Calu3 (cell line): ENCODE measurements around the gene KLF2. TPM values are rescaled to one million over a fixed set of nuclear protein-coding genes. Genes with fewer than 3 reads are reported as not detected.

ENCODE experiments used
- BruUV-seq: library from RNA; stranded (reverse); fragments of 400-500 nt; replicated peaks from 2 replicates; lab custom pipeline; 2021; lab: Mats Ljungman, UMichigan
- CTCF ChIA-PET: fragments of 300-600 bp; sonication (Branson Sonifier 250); formaldehyde crosslinking; loops from one replicate; lab custom pipeline; 2022; ENCODE audit warnings: antibody characterized with exemption; lab: Charles Lee
- DNase-seq: peaks from one replicate; pipeline ENCODE4 v3.0.0; 2022
- H3K27ac Mint-ChIP-seq: one replicate; pipeline ENCODE4 v1.8.0; 2022; ENCODE audit warnings: mixed read lengths; ENCODE audit not compliant: unreplicated experiment
- H3K27me3 Mint-ChIP-seq: one replicate; pipeline ENCODE4 v1.8.0; 2022; ENCODE audit warnings: mixed read lengths; ENCODE audit not compliant: unreplicated experiment
- H3K36me3 Mint-ChIP-seq: one replicate; pipeline ENCODE4 v1.8.0; 2022; ENCODE audit warnings: mild to moderate bottlenecking, moderate library complexity, mixed read lengths; ENCODE audit not compliant: insufficient read depth, unreplicated experiment
- H3K4me1 Mint-ChIP-seq: one replicate; pipeline ENCODE4 v1.8.0; 2022; ENCODE audit warnings: mild to moderate bottlenecking, low read depth, mixed read lengths; ENCODE audit not compliant: unreplicated experiment
- H3K4me3 Mint-ChIP-seq: one replicate; pipeline ENCODE4 v1.8.0; 2022; ENCODE audit warnings: mild to moderate bottlenecking, low read depth, moderate library complexity, mixed read lengths; ENCODE audit not compliant: unreplicated experiment
- H3K9me3 Mint-ChIP-seq: one replicate; pipeline ENCODE4 v1.8.0; 2022; ENCODE audit warnings: low read depth, mixed read lengths; ENCODE audit not compliant: unreplicated experiment
- intact Hi-C: fragments of 100-400 bp; cut with micrococcal nuclease; formaldehyde crosslinking; loops from one replicate; pipeline ENCODE4 v1.10.0; 2022; ENCODE audit not compliant: unreplicated experiment
- total RNA-seq: library from RNA; stranded (reverse); gene quantifications from 2 replicates; pipeline ENCODE4 v1.2.3, GENCODE V29; 2022
- TF ChIP-seq, protein P1 (sequence below): fragments of 200-600 bp; IDR thresholded peaks from one replicate; pipeline ENCODE4 v1.8.0; 2022; ENCODE audit warnings: antibody characterized with exemption; ENCODE audit not compliant: unreplicated experiment

KLF2 gene
- total RNA-seq, 1 experiment from 2014 or later: 2.5 TPM

DNA sequence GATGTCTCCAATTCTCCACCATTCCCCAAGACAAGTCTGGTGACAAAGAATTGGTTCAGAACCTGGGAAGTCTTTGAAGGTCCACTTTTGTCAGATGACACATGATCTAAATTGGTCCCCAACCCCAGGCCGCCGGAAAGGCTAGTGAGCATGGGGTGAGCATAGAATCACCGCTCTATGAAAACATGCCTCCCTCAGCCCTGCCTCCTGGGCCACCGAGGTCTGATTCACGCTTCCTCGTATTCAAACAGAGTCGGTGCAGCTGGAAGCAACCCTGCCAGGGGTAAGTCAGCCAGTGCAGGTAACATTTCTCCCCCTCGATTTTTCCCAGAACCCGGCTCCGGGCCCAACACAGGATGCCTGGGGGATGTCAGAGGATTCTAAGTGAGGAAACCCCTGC is 33.9 kb upstream of the KLF2 start:
- peaks cover 17% of the 10 kb centered on the region for H3K27me3 Mint-ChIP-seq
- TF ChIP-seq, protein P1, sequence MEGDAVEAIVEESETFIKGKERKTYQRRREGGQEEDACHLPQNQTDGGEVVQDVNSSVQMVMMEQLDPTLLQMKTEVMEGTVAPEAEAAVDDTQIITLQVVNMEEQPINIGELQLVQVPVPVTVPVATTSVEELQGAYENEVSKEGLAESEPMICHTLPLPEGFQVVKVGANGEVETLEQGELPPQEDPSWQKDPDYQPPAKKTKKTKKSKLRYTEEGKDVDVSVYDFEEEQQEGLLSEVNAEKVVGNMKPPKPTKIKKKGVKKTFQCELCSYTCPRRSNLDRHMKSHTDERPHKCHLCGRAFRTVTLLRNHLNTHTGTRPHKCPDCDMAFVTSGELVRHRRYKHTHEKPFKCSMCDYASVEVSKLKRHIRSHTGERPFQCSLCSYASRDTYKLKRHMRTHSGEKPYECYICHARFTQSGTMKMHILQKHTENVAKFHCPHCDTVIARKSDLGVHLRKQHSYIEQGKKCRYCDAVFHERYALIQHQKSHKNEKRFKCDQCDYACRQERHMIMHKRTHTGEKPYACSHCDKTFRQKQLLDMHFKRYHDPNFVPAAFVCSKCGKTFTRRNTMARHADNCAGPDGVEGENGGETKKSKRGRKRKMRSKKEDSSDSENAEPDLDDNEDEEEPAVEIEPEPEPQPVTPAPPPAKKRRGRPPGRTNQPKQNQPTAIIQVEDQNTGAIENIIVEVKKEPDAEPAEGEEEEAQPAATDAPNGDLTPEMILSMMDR: no peak
- BruUV-seq: no TSS peak
- H3K27ac Mint-ChIP-seq: no peak overlapping the region
- CTCF ChIA-PET: no interaction called here
- no peaks in the 10 kb centered on the region for H3K9me3 Mint-ChIP-seq
- intact Hi-C loops: no loop called here
- H3K4me1 Mint-ChIP-seq: peaks cover 21% of the 10 kb centered on the region
- no peak for DNase-seq
- no peak overlapping the region for H3K4me3 Mint-ChIP-seq
- no peaks in the 10 kb centered on the region for H3K36me3 Mint-ChIP-seq

DNA sequence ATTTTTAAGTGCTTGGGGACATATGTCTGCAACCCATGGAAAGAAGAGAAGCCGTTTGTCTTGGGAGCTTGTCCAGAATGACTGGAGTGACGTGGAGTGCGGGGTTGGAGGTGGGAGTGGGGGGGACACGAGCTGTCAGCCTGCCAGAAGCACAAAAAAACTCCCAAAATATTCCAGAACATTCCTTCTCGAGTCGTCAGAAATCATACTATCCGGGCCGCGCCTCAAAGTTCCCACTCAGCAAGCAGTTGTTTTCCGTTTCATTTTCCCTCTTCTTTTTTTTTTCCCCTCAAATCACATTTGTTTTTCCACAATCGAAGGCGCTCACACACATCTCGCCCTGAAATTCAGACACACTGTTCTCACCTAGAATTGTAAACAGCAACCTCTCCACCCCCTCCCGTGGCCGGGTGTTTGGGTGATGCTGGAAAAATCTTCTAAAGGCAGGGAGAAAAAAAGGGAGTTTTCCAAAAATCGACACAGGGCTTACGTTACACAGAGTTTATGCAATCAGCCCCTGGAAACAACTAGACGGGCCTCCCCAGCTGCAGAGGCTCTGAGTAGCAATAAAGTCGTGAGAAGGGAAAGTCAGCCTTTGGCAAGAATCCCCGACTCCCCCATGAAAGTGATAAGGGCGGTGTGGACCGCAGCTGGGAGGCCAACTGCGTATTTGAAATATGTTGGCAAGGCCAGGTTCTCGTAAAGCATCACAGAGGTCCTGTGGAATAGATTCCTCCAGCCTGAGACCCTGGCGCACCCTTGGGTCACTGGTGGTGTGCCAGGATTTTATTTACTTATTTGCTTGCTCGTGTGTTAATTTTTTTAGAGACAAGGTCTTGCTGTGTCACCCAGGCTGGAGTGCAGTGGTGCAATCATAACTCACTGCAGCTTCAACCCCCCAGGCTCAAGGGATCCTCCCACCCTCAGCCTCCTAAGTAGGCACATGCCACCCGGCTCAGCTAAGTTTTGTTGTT is 31.2 kb upstream of the KLF2 start:
- peak; percentile 12 for DNase-seq
- intact Hi-C loops: no loop called here
- Mint-ChIP-seq H3K4me3 (peak overlapping the region; percentile 59), H3K27ac (peak overlapping the region; percentile 38), H3K4me1 (peaks cover 9% of the 10 kb centered on the region), H3K36me3 (no peaks in the 10 kb centered on the region), H3K27me3 (no peaks in the 10 kb centered on the region), H3K9me3 (no peaks in the 10 kb centered on the region)
- no TSS peak for BruUV-seq
- TF ChIP-seq, protein P1: no peak
- CTCF ChIA-PET: interaction anchor here (1.3 kb wide), 1 partner anchor 20 kb away, joined by 3 read pairs; no protein-coding TSS in a partner anchor

DNA sequence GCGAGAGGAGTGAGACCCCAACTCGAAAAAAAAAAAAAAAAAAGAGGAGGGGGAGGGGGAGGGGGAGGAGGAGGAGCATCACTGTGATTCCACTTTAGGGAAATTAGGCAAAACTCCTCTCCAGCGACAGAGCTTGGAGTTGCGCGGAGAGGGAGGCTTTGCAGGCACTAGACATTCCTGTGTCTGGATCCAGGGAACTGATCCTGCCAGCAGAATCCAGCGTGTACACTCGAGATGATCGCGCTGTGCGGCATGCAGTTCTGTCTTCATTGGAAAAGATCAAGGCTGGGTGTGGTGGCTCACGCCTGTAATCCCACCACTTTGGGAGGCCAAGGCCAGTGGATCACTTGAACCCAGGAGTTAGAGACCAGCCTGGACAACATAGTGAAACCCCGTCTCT is 29.6 kb upstream of the KLF2 start:
- CTCF ChIA-PET: no interaction called here
- TF ChIP-seq, protein P1: no peak
- no peak overlapping the region for H3K4me3 Mint-ChIP-seq
- no peaks in the 10 kb centered on the region for H3K36me3 Mint-ChIP-seq
- H3K27ac Mint-ChIP-seq: no peak overlapping the region
- intact Hi-C loops: no loop called here
- no peaks in the 10 kb centered on the region for H3K27me3 Mint-ChIP-seq
- no peak for DNase-seq
- H3K9me3 Mint-ChIP-seq: no peaks in the 10 kb centered on the region
- BruUV-seq: no TSS peak
- H3K4me1 Mint-ChIP-seq: peaks cover 9% of the 10 kb centered on the region

DNA sequence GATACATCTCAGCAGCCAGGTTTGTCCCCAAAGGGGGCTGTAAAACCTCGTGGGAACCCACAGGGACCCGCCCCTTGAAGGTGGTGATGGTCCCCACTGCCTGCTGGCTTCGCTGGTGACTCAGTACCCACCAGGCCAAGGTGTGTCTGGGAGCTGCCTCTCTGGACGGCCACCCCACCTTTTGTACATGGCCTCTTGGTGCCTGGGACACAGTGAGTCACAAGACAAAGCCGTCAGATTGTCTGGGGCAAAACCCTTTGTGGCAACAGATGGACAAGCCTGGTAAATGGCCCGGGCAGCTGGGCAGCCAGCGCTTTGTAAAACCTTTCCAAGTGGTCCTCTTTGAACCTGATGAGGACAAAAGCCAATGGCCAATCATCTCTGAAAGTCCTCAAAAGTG is 27.9 kb upstream of the KLF2 start:
- no peak overlapping the region for H3K4me3 Mint-ChIP-seq
- H3K27ac Mint-ChIP-seq: peak overlapping the region; percentile 39
- BruUV-seq: no TSS peak
- no peaks in the 10 kb centered on the region for H3K36me3 Mint-ChIP-seq
- H3K9me3 Mint-ChIP-seq: no peaks in the 10 kb centered on the region
- TF ChIP-seq, protein P1: no peak
- CTCF ChIA-PET: no interaction called here
- intact Hi-C loops: no loop called here
- H3K4me1 Mint-ChIP-seq: peaks cover 9% of the 10 kb centered on the region
- H3K27me3 Mint-ChIP-seq: no peaks in the 10 kb centered on the region
- peak; percentile 56 for DNase-seq
